ENCODE data around the gene NKAIN4. TPM values are rescaled to one million over a fixed set of nuclear protein-coding genes. Genes with fewer than 3 reads are reported as not detected.

The NKAIN4 gene
- total and polyA plus RNA-seq, 2 donors (not counting 1 experiment from before 2014, with no cell fraction given): not detected

DNA sequence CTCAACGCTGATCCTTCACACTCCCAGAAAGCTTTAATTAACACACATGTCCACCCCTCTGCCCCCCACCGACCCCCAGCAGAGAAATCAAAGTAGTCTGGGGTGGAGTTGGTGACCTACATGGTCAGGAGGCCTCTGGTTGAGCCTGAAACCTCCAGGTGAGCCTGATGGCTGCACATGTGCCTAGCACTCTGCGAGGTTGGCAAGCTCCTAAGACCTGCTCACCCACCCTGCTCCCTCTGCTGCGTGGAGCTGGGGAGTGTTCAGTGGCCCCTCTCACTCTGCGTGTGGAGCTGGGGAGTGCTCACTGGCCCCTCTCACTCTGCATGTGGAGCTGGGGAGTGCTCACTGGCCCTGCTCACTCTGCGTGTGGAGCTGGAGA is 30.4 kb downstream of the NKAIN4 start:
- ATAC-seq (ENCODE audit: low read depth): no peak
- intact Hi-C loops (cut with micrococcal nuclease): no loop called here
- TF ChIP-seq EZH2 (IDR thresholded peaks at IDR 0.05; ENCODE audit: borderline replicate concordance, insufficient read depth, low read depth, low read length, poor library complexity, severe bottlenecking) (no peak), CTCF (IDR thresholded peaks at IDR 0.05) (no peak)
- no peaks in the 10 kb centered on the region for H3K4me1 Mint-ChIP-seq
- no peaks in the 10 kb centered on the region for H3K4me1 ChIP-seq (ENCODE audit: control insufficient read depth in 2 of 2, insufficient read depth in 2 of 2, low read length in 2 of 2)
- H3K27ac Mint-ChIP-seq: no peak overlapping the region
- no peak overlapping the region for H2AFZ ChIP-seq (ENCODE audit: insufficient read depth, low read depth, low read length, poor library complexity, severe bottlenecking)
- no peaks in the 10 kb centered on the region for H3K9me3 Mint-ChIP-seq (ENCODE audit: insufficient read depth)
- H3K4me3 ChIP-seq (ENCODE audit: control extremely low read depth in 1 of 5, extremely low read depth in 1 of 5, insufficient read depth in 1 of 5, low read depth in 2 of 5, low read length in 4 of 5): no peak overlapping the region
- peaks cover 16% of the 10 kb centered on the region for H3K27me3 Mint-ChIP-seq
- H3K9ac ChIP-seq (ENCODE audit: low read length): no peak overlapping the region
- no peak for DNase-seq
- no peak overlapping the region for H3K4me3 Mint-ChIP-seq
- no peaks in the 10 kb centered on the region for H3K9me3 ChIP-seq (ENCODE audit: control extremely low read depth in 1 of 3, control insufficient read depth in 2 of 3, insufficient read depth in 1 of 3, low read length in 2 of 3)
- no peaks in the 10 kb centered on the region for H3K36me3 ChIP-seq (replicated peaks in 1 of 2; ENCODE audit: control extremely low read depth in 1 of 2, control insufficient read depth in 1 of 2, extremely low read depth in 1 of 2, insufficient read depth in 2 of 2, low read length in 1 of 2)
- POLR2A ChIA-PET: no interaction called here
- CTCF ChIA-PET: interaction anchor here (0.6 to 3.4 kb wide), 21 partner anchors 11 to 706 kb away, joined by 3 to 35 read pairs (median 4); partner anchors contain the start of genes ARFGAP1 and BIRC7
- peaks cover 0 to 10% (median 0%) of the 10 kb centered on the region in 4 experiments for H3K27me3 ChIP-seq (replicated peaks in 1 of 4; ENCODE audit: control extremely low read depth in 1 of 4, control insufficient read depth in 3 of 4, insufficient read depth in 4 of 4, low read length in 3 of 4)
- WGBS (ENCODE audit: insufficient coverage): 83% methylated on average over 1 of the region's 6 CpGs
- H3K79me2 ChIP-seq (ENCODE audit: control insufficient read depth, insufficient read depth, low read length): no peaks in the 10 kb centered on the region
- no peak overlapping the region for H3K27ac ChIP-seq (ENCODE audit: low read length in 2 of 2)
- H3K4me2 ChIP-seq (replicated peaks; ENCODE audit: low read depth, low read length, poor library complexity, severe bottlenecking): no peak overlapping the region
- no peaks in the 10 kb centered on the region for H4K20me1 ChIP-seq (ENCODE audit: control insufficient read depth, insufficient read depth, low read length, poor library complexity, severe bottlenecking)

GRCh38 chr20:63223121-63223825 is 31.0 kb downstream of the NKAIN4 start:
- Histone ChIP-seq H4K20me1 (ENCODE audit: control insufficient read depth, insufficient read depth, low read length, poor library complexity, severe bottlenecking) (no peaks in the 10 kb centered on the region), H2AFZ (ENCODE audit: insufficient read depth, low read depth, low read length, poor library complexity, severe bottlenecking) (no peak overlapping the region), H3K27ac (ENCODE audit: low read length in 2 of 2) (no peak overlapping the region), H3K4me3 (ENCODE audit: control extremely low read depth in 1 of 5, extremely low read depth in 1 of 5, insufficient read depth in 1 of 5, low read depth in 2 of 5, low read length in 4 of 5) (no peak overlapping the region), H3K36me3 (replicated peaks in 1 of 2; ENCODE audit: control extremely low read depth in 1 of 2, control insufficient read depth in 1 of 2, extremely low read depth in 1 of 2, insufficient read depth in 2 of 2, low read length in 1 of 2) (no peaks in the 10 kb centered on the region), H3K9ac (ENCODE audit: low read length) (no peak overlapping the region), H3K27me3 (replicated peaks in 1 of 4; ENCODE audit: control extremely low read depth in 1 of 4, control insufficient read depth in 3 of 4, insufficient read depth in 4 of 4, low read length in 3 of 4) (peaks cover 0 to 7% (median 0%) of the 10 kb centered on the region in 4 experiments), H3K4me1 (ENCODE audit: control insufficient read depth in 2 of 2, insufficient read depth in 2 of 2, low read length in 2 of 2) (no peaks in the 10 kb centered on the region), H3K79me2 (ENCODE audit: control insufficient read depth, insufficient read depth, low read length) (no peaks in the 10 kb centered on the region), H3K4me2 (replicated peaks; ENCODE audit: low read depth, low read length, poor library complexity, severe bottlenecking) (no peak overlapping the region), H3K9me3 (ENCODE audit: control extremely low read depth in 1 of 3, control insufficient read depth in 2 of 3, insufficient read depth in 1 of 3, low read length in 2 of 3) (no peaks in the 10 kb centered on the region)
- ChIA-PET POLR2A (no interaction called here), CTCF (interaction anchor here (0.6 to 3.4 kb wide), 24 partner anchors 10 to 750 kb away, joined by 3 to 35 read pairs (median 4); partner anchors contain the start of genes ARFGAP1 and BIRC7)
- WGBS (ENCODE audit: insufficient coverage): 63% methylated on average over 12 of the region's 12 CpGs
- Mint-ChIP-seq H3K27me3 (peaks cover 11% of the 10 kb centered on the region), H3K9me3 (ENCODE audit: insufficient read depth) (no peaks in the 10 kb centered on the region), H3K4me3 (no peak overlapping the region), H3K4me1 (no peaks in the 10 kb centered on the region), H3K27ac (no peak overlapping the region)
- TF ChIP-seq EZH2 (IDR thresholded peaks at IDR 0.05; ENCODE audit: borderline replicate concordance, insufficient read depth, low read depth, low read length, poor library complexity, severe bottlenecking) (no peak), CTCF (IDR thresholded peaks at IDR 0.05) (peak; percentile 79)
- DNase-seq: peak; percentile 61
- peak; percentile 65 for ATAC-seq (ENCODE audit: low read depth)
- intact Hi-C loops (cut with micrococcal nuclease): no loop called here
